ENCODE data around the gene OTULIN.

GRCh38 chr5:14674983-14675854, 10.7 kb downstream of the OTULIN start:
- no peak for TF ChIP-seq CTCF (IDR thresholded peaks at IDR 0.05)
- TF ChIP-seq POLR2A (IDR thresholded peaks at IDR 0.05), result no peak

Data from right lobe of liver (tissue), 4 donors.